K562 (cell line): ENCODE results near the gene RMND5A. TPM values are rescaled to one million over a fixed set of nuclear protein-coding genes. Genes with fewer than 3 reads are reported as not detected.

Source experiments
- ATAC-seq: fragments of 200-7000 bp; cut with Tn5 transposase; 3 replicates; pipeline ENCODE4 v1.9.1; 2020; ENCODE audit warnings: moderate library complexity
- BruUV-seq: library from RNA; stranded (reverse); fragments of 400-500 nt; replicated peaks from 2 replicates; lab custom pipeline; 2021; lab: Mats Ljungman, UMichigan
- CTCF ChIA-PET: fragments of 300-600 bp; formaldehyde crosslinking; extraction: SDS; loops from one replicate; lab custom pipeline; 2021; ENCODE audit warnings: low intra/inter-chr PET ratio; lab: Yijun Ruan, JAX
- POLR2A ChIA-PET: fragments of 300-600, 350-650 bp; sonication (Branson Sonifier 250); formaldehyde crosslinking; extraction: SDS; loops from one replicate; lab custom pipeline; 2021; ENCODE audit warnings: antibody characterized with exemption, inconsistent platforms; lab: Yijun Ruan, JAX
- DNase-seq, 4 experiments: peaks; one replicate each; pipeline versions ENCODE4 v3.0.0 to v3.0.0-alpha.2; 2011 to 2018; ENCODE audit warnings: low spot score in 3 of 4, mixed read lengths in 3 of 4; ENCODE audit errors: extremely low read depth in 1 of 4
- FAIRE-seq: peaks from 2 replicates; lab custom pipeline; 2011; peaks lifted over from hg19 to GRCh38; lab: Jason Lieb, UNC
- H2AFZ ChIP-seq: 2 replicates; pipeline ENCODE4 v1.6.0; 2011; ENCODE audit warnings: low read depth, low read length, control low read depth, inconsistent platforms
- H3K27ac ChIP-seq: fragments of 200-600 bp; 3 replicates; pipeline ENCODE4 v1.8.0; 2011; ENCODE audit warnings: low read depth, mild to moderate bottlenecking, control low read depth, inconsistent platforms, low read length, moderate library complexity, mixed read lengths; ENCODE audit errors: extremely low read depth
- H3K27me3 ChIP-seq, 2 experiments: fragments of 300-600 bp in 1 of 2; 2 replicates in 1 of 2; 3 replicates in 1 of 2; pipeline versions ENCODE4 v1.6.0 to v1.8.0; 2011; ENCODE audit warnings: inconsistent platforms in 2 of 2, low read length in 2 of 2, mild to moderate bottlenecking in 1 of 2, mixed read lengths in 1 of 2, moderate library complexity in 1 of 2; ENCODE audit not compliant: control insufficient read depth in 2 of 2, insufficient read depth in 2 of 2
- H3K36me3 ChIP-seq: fragments of 300-600 bp; 3 replicates; pipeline ENCODE4 v1.8.0; 2011; ENCODE audit warnings: mild to moderate bottlenecking, low read length, inconsistent platforms; ENCODE audit not compliant: control insufficient read depth, insufficient read depth
- H3K4me1 ChIP-seq, 2 experiments: fragments of 200-600 bp in 1 of 2; replicated peaks in 1 of 2; 2 replicates in 1 of 2; 3 replicates in 1 of 2; pipeline versions ENCODE4 v1.5.1 to v1.8.0; 2011; ENCODE audit warnings: inconsistent platforms in 2 of 2, low read length in 2 of 2, mild to moderate bottlenecking in 1 of 2, mixed read lengths in 1 of 2, moderate library complexity in 1 of 2; ENCODE audit not compliant: control insufficient read depth in 2 of 2, insufficient read depth in 2 of 2
- H3K4me2 ChIP-seq: 2 replicates; pipeline ENCODE4 v1.6.1; 2011; ENCODE audit warnings: low read length, control low read depth, inconsistent platforms, mixed read lengths; ENCODE audit not compliant: insufficient read depth
- H3K4me3 ChIP-seq: fragments of 200-600 bp; sonication (generic), shearing (Covaris generic); 2 replicates; pipeline ENCODE4 v1.5.1; 2016; ENCODE audit warnings: control low read depth, inconsistent platforms
- H3K79me2 ChIP-seq: fragments of 200-600 bp; 3 replicates; pipeline ENCODE4 v1.8.0; 2011; ENCODE audit warnings: low read length, inconsistent platforms; ENCODE audit not compliant: control insufficient read depth, insufficient read depth
- H3K9ac ChIP-seq, 2 experiments: 2 replicates each; pipeline versions ENCODE4 v1.6.0 to v1.6.1; 2011; ENCODE audit warnings: low read depth in 2 of 2, low read length in 2 of 2, control low read depth in 1 of 2, inconsistent platforms in 1 of 2, mild to moderate bottlenecking in 1 of 2, mixed read lengths in 1 of 2; ENCODE audit not compliant: insufficient read depth in 1 of 2
- H3K9me1 ChIP-seq: one replicate; pipeline ENCODE4 v1.6.0; 2011; ENCODE audit warnings: inconsistent platforms, mild to moderate bottlenecking, low read length, moderate library complexity; ENCODE audit not compliant: control insufficient read depth, insufficient read depth
- H3K9me3 ChIP-seq: replicated peaks from 2 replicates; pipeline ENCODE4 v1.5.1; 2011; ENCODE audit warnings: low read depth, low read length, inconsistent platforms; ENCODE audit not compliant: control insufficient read depth, insufficient read depth
- H4K20me1 ChIP-seq: replicated peaks from 2 replicates; pipeline ENCODE4 v1.6.1; 2011; ENCODE audit warnings: low read length, inconsistent platforms, mixed read lengths; ENCODE audit not compliant: control insufficient read depth, insufficient read depth
- ILF3 ChIP-seq: fragments of 450-650 bp; IDR thresholded peaks from 2 replicates; pipeline ENCODE4 v1.6.1; 2018; ENCODE audit warnings: antibody characterized with exemption, mild to moderate bottlenecking, moderate library complexity, borderline replicate concordance
- L3MBTL2 ChIP-seq: fragments of 450-650 bp; IDR thresholded peaks from 2 replicates; pipeline ENCODE4 v1.6.1; 2016; ENCODE audit warnings: mild to moderate bottlenecking, moderate library complexity
- MCM7 ChIP-seq, 2 experiments: fragments of 450-650 bp; IDR thresholded peaks; 2 replicates each; pipeline ENCODE4 v1.6.1; 2016 to 2018
- NR2C1 ChIP-seq, 2 experiments: fragments of 450-650 bp; IDR thresholded peaks; 2 replicates each; pipeline ENCODE4 v1.6.1; 2017; ENCODE audit warnings: mild to moderate bottlenecking in 2 of 2, antibody characterized with exemption in 1 of 2, inconsistent platforms in 1 of 2, missing compliant biosample characterization in 1 of 2, missing genetic modification characterization in 1 of 2
- RBM39 ChIP-seq: fragments of 200-400 bp; formaldehyde crosslinking; optimal IDR thresholded peaks from 2 replicates; pipeline ENCODE3; 2018; ENCODE audit warnings: low read depth, low read length
- SPI1 ChIP-seq: IDR thresholded peaks from 2 replicates; pipeline ENCODE4 v1.6.1; 2011; ENCODE audit warnings: low read depth, low read length, control low read depth, borderline replicate concordance
- TCFL5 ChIP-seq: fragments of 250-450 bp; sonication (Bioruptor Pico); conservative IDR thresholded peaks from 2 replicates; pipeline ENCODE4 v1.6.1; 2021; ENCODE audit warnings: mild to moderate bottlenecking, moderate library complexity, matching md5 sums
- ZNF217 ChIP-seq: sonication (generic); formaldehyde crosslinking; IDR thresholded peaks from 2 replicates; pipeline ENCODE4 v1.8.0; 2022; ENCODE audit warnings: mild to moderate bottlenecking, missing genetic modification reagents
- ZNF445 ChIP-seq: fragments of 250-450 bp; sonication (Bioruptor Pico); IDR thresholded peaks from 2 replicates; pipeline ENCODE4 v1.4.0; 2020; ENCODE audit warnings: low read depth, mild to moderate bottlenecking, moderate library complexity
- WGBS: fragments of 100-300 bp; shearing (Covaris generic); methylation state at CpG from one replicate; pipeline ENCODE4 v1.1.6; 2016; ENCODE audit warnings: low coverage, mixed read lengths; ENCODE audit not compliant: insufficient coverage; ENCODE audit errors: missing lambda C conversion rate; 5-methylcytosine and 5-hydroxymethylcytosine counted together
- in situ Hi-C: fragments of 300-500 bp; cut with MboI; formaldehyde crosslinking; loops from 4 replicates; pipeline ENCODE4 v1.15.0; 2018; ENCODE audit warnings: inconsistent platforms, mixed read lengths
- intact Hi-C: fragments of 100-400 bp; cut with micrococcal nuclease; formaldehyde crosslinking; loops from 2 replicates; pipeline ENCODE4 v1.14.2; 2022
- polyA plus RNA-seq, 8 experiments: library from polyadenylated mRNA; depleted of rRNA in 4 of 8; stranded (reverse) in 5 of 8; unstranded in 3 of 8; fragments of >200 nt; fragmentation: Nextera tagmentation in 2 of 8; fragmentation: Illumina TruSeq in 1 of 8; extraction: Ambion mirVana in 2 of 8; extraction: Trizol in 1 of 8; gene quantifications; 2 replicates each; pipeline versions ENCODE4 v1.2.1 to v1.2.3, GENCODE V29; 2011 to 2014; ENCODE audit warnings: inconsistent platforms in 1 of 8, missing spikeins in 1 of 8
- total RNA-seq, 7 experiments: library from RNA; depleted of rRNA in 6 of 7; stranded (reverse); fragments of >200 nt in 6 of 7; fragmentation: Illumina TruSeq in 2 of 7; extraction: Trizol in 2 of 7; gene quantifications; 2 replicates each; pipeline versions ENCODE4 v1.2.1 to v1.2.3, GENCODE V29; 2011 to 2021; ENCODE audit warnings: low replicate concordance in 1 of 7
- TF ChIP-seq, protein P1 (sequence below), 2 experiments: IDR thresholded peaks; 2 replicates each; pipeline ENCODE4 v1.6.1; 2011; ENCODE audit warnings: borderline replicate concordance in 1 of 2, control low read depth in 1 of 2, low read depth in 1 of 2, low read length in 1 of 2, mild to moderate bottlenecking in 1 of 2, mixed read lengths in 1 of 2, moderate library complexity in 1 of 2; ENCODE audit not compliant: insufficient read depth in 1 of 2, insufficient read length in 1 of 2, poor library complexity in 1 of 2, severe bottlenecking in 1 of 2; ENCODE audit errors: extremely low read depth in 1 of 2

Gene RMND5A
- total and polyA plus RNA-seq, 9 of the 15 experiments (the other 6 are each of a cell fraction or from before 2014, with no cell fraction given): 13.2 to 43.5 (median 34.1) TPM

- TF ChIP-seq, protein P1, sequence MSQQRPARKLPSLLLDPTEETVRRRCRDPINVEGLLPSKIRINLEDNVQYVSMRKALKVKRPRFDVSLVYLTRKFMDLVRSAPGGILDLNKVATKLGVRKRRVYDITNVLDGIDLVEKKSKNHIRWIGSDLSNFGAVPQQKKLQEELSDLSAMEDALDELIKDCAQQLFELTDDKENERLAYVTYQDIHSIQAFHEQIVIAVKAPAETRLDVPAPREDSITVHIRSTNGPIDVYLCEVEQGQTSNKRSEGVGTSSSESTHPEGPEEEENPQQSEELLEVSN (IDR thresholded peaks at IDR 0.05; ENCODE audit: borderline replicate concordance in 1 of 2, extremely low read depth in 1 of 2, insufficient read depth in 1 of 2, insufficient read length in 1 of 2, low read depth in 1 of 2, low read length in 1 of 2, poor library complexity in 1 of 2, severe bottlenecking in 1 of 2): peak in 1 of 2 experiments; percentile 74
- TF ChIP-seq L3MBTL2 (peak; percentile 50), SPI1 (no peak), RBM39 (no peak), TCFL5 (no peak)
These were observed 69.0 kb downstream of the RMND5A start (continued) for GRCh38 chr2:86788881-86789686.

- POLR2A ChIA-PET: interaction anchor here (0.7 kb wide), 1 partner anchor 10 kb away, joined by 3 read pairs; no protein-coding TSS in a partner anchor
- CTCF ChIA-PET: no interaction called here
- no peak overlapping the region for H3K27ac ChIP-seq
- no peak overlapping the region for H3K9ac ChIP-seq
- 45% methylated on average over 20 of the region's 40 CpGs for WGBS
- ATAC-seq: no peak
- no peak for FAIRE-seq
- H3K79me2 ChIP-seq: no peaks in the 10 kb centered on the region
- no TSS peak for BruUV-seq
- no peak overlapping the region for H2AFZ ChIP-seq
- in situ Hi-C loops (no loop called here), intact Hi-C loops (no loop called here)
- H3K4me2 ChIP-seq: no peak overlapping the region
- H3K27me3 ChIP-seq: peaks cover 27 to 52% of the 10 kb centered on the region in 2 experiments; a peak in 4 of 5 replicates
- H3K4me3 ChIP-seq: no peak overlapping the region
- H4K20me1 ChIP-seq: no peaks in the 10 kb centered on the region
- DNase-seq: no peak
- no peaks in the 10 kb centered on the region for H3K9me3 ChIP-seq
- peaks cover 4% of the 10 kb centered on the region for H3K9me1 ChIP-seq
- no peaks in the 10 kb centered on the region for H3K36me3 ChIP-seq
- H3K4me1 ChIP-seq: peaks cover 0 to 17% of the 10 kb centered on the region in 2 experiments; a peak in 2 of 5 replicates
- TF ChIP-seq ILF3 (no peak), ZNF445 (no peak), MCM7 (IDR thresholded peaks at IDR 0.05) (no peak), NR2C1 (IDR thresholded peaks at IDR 0.05) (no peak), NR2C1 (tag; IDR thresholded peaks at IDR 0.05) (no peak), ZNF217 (CRISPR knock-in tag) (no peak)
These were observed 69.6 kb downstream of the RMND5A start for GRCh38 chr2:86789687-86790133.
